Measurements from ENCODE around the gene L3MBTL3.

L3MBTL3 gene

DNA sequence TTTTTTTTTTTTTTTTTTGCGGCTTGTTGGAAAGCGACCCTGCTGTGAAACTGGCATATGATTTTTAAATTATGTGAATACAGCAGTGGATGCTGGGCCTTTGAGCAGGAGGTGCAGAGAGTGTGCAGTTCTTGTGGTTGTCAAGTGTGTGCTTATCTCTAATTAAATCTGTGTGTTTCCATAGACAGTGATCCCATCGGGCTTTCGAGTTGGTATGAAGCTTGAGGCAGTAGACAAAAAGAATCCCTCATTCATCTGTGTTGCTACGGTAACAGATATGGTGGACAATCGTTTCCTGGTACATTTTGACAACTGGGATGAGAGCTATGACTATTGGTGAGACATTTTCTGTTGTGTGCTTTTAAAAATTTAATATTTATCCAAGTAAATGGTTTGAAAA is 52.4 kb downstream of the L3MBTL3 start:
- Histone ChIP-seq H4K20me1 (ENCODE audit: low read depth, low read length) (no peaks in the 10 kb centered on the region), H3K36me3 (ENCODE audit: low read length) (no peaks in the 10 kb centered on the region), H2AFZ (ENCODE audit: low read depth, low read length, severe bottlenecking) (no peak overlapping the region), H3K9ac (ENCODE audit: low read length) (no peak overlapping the region), H3K79me2 (ENCODE audit: insufficient read depth, low read length) (no peaks in the 10 kb centered on the region), H3K27me3 (ENCODE audit: low read length) (no peaks in the 10 kb centered on the region), H3K9me2 (replicated peaks; ENCODE audit: insufficient read depth, low read length) (no peaks in the 10 kb centered on the region), H3K27ac (ENCODE audit: low read depth, low read length) (no peak overlapping the region), H3K4me3 (ENCODE audit: insufficient read depth, low read length, poor library complexity, severe bottlenecking) (no peak overlapping the region), H3K4me2 (ENCODE audit: low read depth, low read length, poor library complexity, severe bottlenecking) (no peak overlapping the region), H3K9me3 (ENCODE audit: insufficient read depth, low read length) (no peaks in the 10 kb centered on the region), H3F3A (ENCODE audit: insufficient read depth) (no peaks in the 10 kb centered on the region)
- no peak for TF ChIP-seq CTCF (IDR thresholded peaks at IDR 0.05; ENCODE audit: insufficient read depth, low read length, poor library complexity, severe bottlenecking)

DNA sequence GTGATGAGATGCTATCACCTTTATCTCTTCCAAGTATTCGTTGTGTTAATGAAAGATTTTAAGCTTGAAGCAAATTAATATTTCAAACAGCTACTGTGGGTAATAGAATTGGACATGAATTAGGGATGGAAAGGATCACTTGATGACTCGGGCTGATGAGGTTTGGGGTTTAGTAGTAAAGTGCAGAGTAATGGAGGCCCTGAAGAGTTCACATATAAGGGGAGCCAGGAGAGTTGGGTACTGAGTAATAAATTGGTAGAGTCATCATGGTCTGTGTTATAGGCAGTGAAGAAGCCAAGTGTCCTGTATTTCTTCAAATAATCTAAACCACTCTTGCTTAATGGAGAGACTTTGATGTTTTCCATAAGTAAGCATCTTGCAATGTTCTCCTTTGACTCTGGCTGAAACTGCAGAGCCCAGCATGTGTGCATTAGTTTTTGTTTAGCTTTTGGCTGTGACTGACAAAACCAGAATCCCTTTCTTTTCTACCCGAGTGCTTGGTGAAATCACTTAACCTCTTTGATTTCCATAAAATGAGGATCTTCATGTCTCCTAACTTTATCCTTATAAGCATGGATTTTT is 57.6 kb downstream of the L3MBTL3 start:
- no peak overlapping the region for H3K27ac ChIP-seq (ENCODE audit: low read depth, low read length)
- H3K9me2 ChIP-seq (replicated peaks; ENCODE audit: insufficient read depth, low read length): no peaks in the 10 kb centered on the region
- no peak overlapping the region for H3K9ac ChIP-seq (ENCODE audit: low read length)
- no peaks in the 10 kb centered on the region for H4K20me1 ChIP-seq (ENCODE audit: low read depth, low read length)
- no peaks in the 10 kb centered on the region for H3K36me3 ChIP-seq (ENCODE audit: low read length)
- H3K4me2 ChIP-seq (ENCODE audit: low read depth, low read length, poor library complexity, severe bottlenecking): no peak overlapping the region
- no peaks in the 10 kb centered on the region for H3K27me3 ChIP-seq (ENCODE audit: low read length)
- no peak overlapping the region for H2AFZ ChIP-seq (ENCODE audit: low read depth, low read length, severe bottlenecking)
- TF ChIP-seq EZH2phosphoT487 (conservative IDR thresholded peaks at IDR 0.05; ENCODE audit: low read length) (no peak), CTCF (IDR thresholded peaks at IDR 0.05; ENCODE audit: insufficient read depth, low read length, poor library complexity, severe bottlenecking) (no peak)
- no peaks in the 10 kb centered on the region for H3F3A ChIP-seq (ENCODE audit: insufficient read depth)
- H3K9me3 ChIP-seq (ENCODE audit: insufficient read depth, low read length): no peaks in the 10 kb centered on the region
- H3K4me3 ChIP-seq (ENCODE audit: insufficient read depth, low read length, poor library complexity, severe bottlenecking): no peak overlapping the region
- no peaks in the 10 kb centered on the region for H3K79me2 ChIP-seq (ENCODE audit: insufficient read depth, low read length)

DNA sequence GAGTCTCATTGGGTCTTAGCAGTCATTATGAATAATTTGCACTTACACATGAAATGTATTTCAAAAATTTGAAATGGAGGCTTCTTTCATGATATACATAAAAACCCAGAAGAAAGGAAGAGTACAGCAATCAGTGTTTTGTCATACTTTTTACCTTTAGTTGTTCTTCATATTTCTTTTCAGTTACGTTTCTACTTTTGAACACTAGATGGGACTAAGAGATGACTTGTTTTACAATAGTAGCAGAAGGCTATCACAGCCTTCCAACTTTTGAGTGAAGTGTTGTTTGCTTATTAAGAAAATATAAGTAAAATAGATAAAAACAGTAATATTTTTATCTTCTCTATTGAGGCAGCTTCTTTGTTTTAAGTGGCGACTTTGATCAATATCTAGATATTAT is 58.1 kb downstream of the L3MBTL3 start:
- no peak overlapping the region for H3K4me2 ChIP-seq (ENCODE audit: low read depth, low read length, poor library complexity, severe bottlenecking)
- no peaks in the 10 kb centered on the region for H3F3A ChIP-seq (ENCODE audit: insufficient read depth)
- H3K27me3 ChIP-seq (ENCODE audit: low read length): no peaks in the 10 kb centered on the region
- no peak overlapping the region for H2AFZ ChIP-seq (ENCODE audit: low read depth, low read length, severe bottlenecking)
- H4K20me1 ChIP-seq (ENCODE audit: low read depth, low read length): no peaks in the 10 kb centered on the region
- H3K9me2 ChIP-seq (replicated peaks; ENCODE audit: insufficient read depth, low read length): no peaks in the 10 kb centered on the region
- TF ChIP-seq EZH2phosphoT487 (conservative IDR thresholded peaks at IDR 0.05; ENCODE audit: low read length) (no peak), CTCF (IDR thresholded peaks at IDR 0.05; ENCODE audit: insufficient read depth, low read length, poor library complexity, severe bottlenecking) (no peak)
- H3K9ac ChIP-seq (ENCODE audit: low read length): no peak overlapping the region
- H3K9me3 ChIP-seq (ENCODE audit: insufficient read depth, low read length): no peaks in the 10 kb centered on the region
- H3K36me3 ChIP-seq (ENCODE audit: low read length): no peaks in the 10 kb centered on the region
- H3K27ac ChIP-seq (ENCODE audit: low read depth, low read length): no peak overlapping the region
- H3K79me2 ChIP-seq (ENCODE audit: insufficient read depth, low read length): no peaks in the 10 kb centered on the region
- no peak overlapping the region for H3K4me3 ChIP-seq (ENCODE audit: insufficient read depth, low read length, poor library complexity, severe bottlenecking)

All from SU-DHL-6 (cell line).